ENCODE results near the gene WNT3.
"Not testable (repeated sequence)": the region's sequence is repeated elsewhere in the genome, so short reads cannot be mapped to it uniquely, and the experiment has no call there.

Gene WNT3

GRCh38 chr17:46814446-46814845 lies 4.0 kb downstream of the WNT3 start:
- no peak for DNase-seq (ENCODE audit: low read depth in 1 of 2, low spot score in 1 of 2)

- no peak for DNase-seq (ENCODE audit: low read depth in 1 of 2, low spot score in 1 of 2)
Observed at GRCh38 chr17:46813920-46814319, 4.6 kb downstream of the WNT3 start.

- DNase-seq (ENCODE audit: low read depth in 1 of 2, low spot score in 1 of 2): no peak
Observed at GRCh38 chr17:46812624-46813318, 5.7 kb downstream of the WNT3 start.

- no peak for DNase-seq (ENCODE audit: low read depth in 1 of 2, low spot score in 1 of 2)
Observed at GRCh38 chr17:46811978-46812583, 6.4 kb downstream of the WNT3 start.

GRCh38 chr17:46810837-46811236 lies 7.7 kb downstream of the WNT3 start:
- DNase-seq (ENCODE audit: low read depth in 1 of 2, low spot score in 1 of 2): no peak

- no peak for DNase-seq (ENCODE audit: low read depth in 1 of 2, low spot score in 1 of 2)
Observed at GRCh38 chr17:46809110-46809571, 9.4 kb downstream of the WNT3 start.

GRCh38 chr17:46805771-46806170 lies 12.7 kb downstream of the WNT3 start:
- no peak for DNase-seq (ENCODE audit: low read depth in 1 of 2, low spot score in 1 of 2)

- DNase-seq (ENCODE audit: low read depth in 1 of 2, low spot score in 1 of 2): no peak
Observed at GRCh38 chr17:46803544-46803943, 14.9 kb downstream of the WNT3 start.

- no peak for DNase-seq (ENCODE audit: low read depth in 1 of 2, low spot score in 1 of 2)
Observed at GRCh38 chr17:46802800-46803199, 15.7 kb downstream of the WNT3 start.

GRCh38 chr17:46800573-46800972 lies 17.9 kb downstream of the WNT3 start:
- no peak for DNase-seq (ENCODE audit: low read depth in 1 of 2, low spot score in 1 of 2)

- no peak for DNase-seq (ENCODE audit: low read depth in 1 of 2, low spot score in 1 of 2)
Observed at GRCh38 chr17:46796956-46797530, 21.4 kb downstream of the WNT3 start.

GRCh38 chr17:46796524-46796923 lies 22.0 kb downstream of the WNT3 start:
- DNase-seq (ENCODE audit: low read depth in 1 of 2, low spot score in 1 of 2): no peak

- no peak for DNase-seq (ENCODE audit: low read depth in 1 of 2, low spot score in 1 of 2)
Observed at GRCh38 chr17:46796084-46796483, 22.4 kb downstream of the WNT3 start.

- no peak for DNase-seq (ENCODE audit: low read depth in 1 of 2, low spot score in 1 of 2)
Observed at GRCh38 chr17:46795379-46795952, 23.0 kb downstream of the WNT3 start.

GRCh38 chr17:46794318-46794717 lies 24.2 kb downstream of the WNT3 start:
- no peak for DNase-seq (ENCODE audit: low read depth in 1 of 2, low spot score in 1 of 2)

GRCh38 chr17:46793541-46793940 lies 25.0 kb downstream of the WNT3 start:
- no peak for DNase-seq (ENCODE audit: low read depth in 1 of 2, low spot score in 1 of 2)

- not testable (repeated sequence) for DNase-seq (ENCODE audit: low read depth in 1 of 2, low spot score in 1 of 2)
Observed at GRCh38 chr17:46793023-46793422, 25.5 kb downstream of the WNT3 start.

- no peak for DNase-seq (ENCODE audit: low read depth in 1 of 2, low spot score in 1 of 2)
Observed at GRCh38 chr17:46792071-46792470, 26.4 kb downstream of the WNT3 start.

GRCh38 chr17:46791531-46791930 lies 27.0 kb downstream of the WNT3 start:
- DNase-seq (ENCODE audit: low read depth in 1 of 2, low spot score in 1 of 2): no peak

- no peak for DNase-seq (ENCODE audit: low read depth in 1 of 2, low spot score in 1 of 2)
Observed at GRCh38 chr17:46790216-46790615, 28.3 kb downstream of the WNT3 start.

GRCh38 chr17:46789610-46790009 lies 28.9 kb downstream of the WNT3 start:
- no peak for DNase-seq (ENCODE audit: low read depth in 1 of 2, low spot score in 1 of 2)

- DNase-seq (ENCODE audit: low read depth in 1 of 2, low spot score in 1 of 2): no peak
Observed at GRCh38 chr17:46788796-46789195, 29.7 kb downstream of the WNT3 start.

Measured in activated T-helper 1 cell treated with anti-CD3 and anti-CD28 coated beads, Interleukin-2, amount 50 U/mL, for 16 hours (primary cell).